ENCODE measurements around the gene SUGCT.

The SUGCT gene

GRCh38 chr7:40516376-40516775 lies 381.6 kb downstream of the SUGCT start:
- Histone ChIP-seq H4K20me1 (ENCODE audit: insufficient read depth, low read length, poor library complexity, severe bottlenecking) (no peaks in the 10 kb centered on the region), H3K4me3 (ENCODE audit: low read length, poor library complexity, severe bottlenecking) (no peak overlapping the region), H3F3A (ENCODE audit: low read depth) (no peaks in the 10 kb centered on the region), H3K27me3 (ENCODE audit: insufficient read depth, low read length, poor library complexity, severe bottlenecking) (no peaks in the 10 kb centered on the region), H3K79me2 (ENCODE audit: insufficient read depth, low read length) (no peaks in the 10 kb centered on the region), H3K36me3 (ENCODE audit: insufficient read depth, low read length) (no peaks in the 10 kb centered on the region), H3K9me3 (ENCODE audit: insufficient read depth, low read depth, low read length) (no peaks in the 10 kb centered on the region), H3K4me1 (ENCODE audit: insufficient read depth, low read length, poor library complexity, severe bottlenecking) (no peaks in the 10 kb centered on the region), H2AFZ (ENCODE audit: low read length) (no peak overlapping the region), H3K9ac (ENCODE audit: low read depth, low read length, poor library complexity, severe bottlenecking) (no peak overlapping the region), H3K4me2 (ENCODE audit: low read depth, low read length, poor library complexity, severe bottlenecking) (no peak overlapping the region), H3K9me2 (replicated peaks; ENCODE audit: low read depth, low read length) (no peaks in the 10 kb centered on the region)
- TF ChIP-seq CTCF (conservative IDR thresholded peaks at IDR 0.05; ENCODE audit: low read length) = no peak
- TF ChIP-seq EZH2phosphoT487 (IDR thresholded peaks at IDR 0.05; ENCODE audit: borderline replicate concordance) = no peak

- no peaks in the 10 kb centered on the region for H3K36me3 ChIP-seq (ENCODE audit: insufficient read depth, low read length)
- no peaks in the 10 kb centered on the region for H4K20me1 ChIP-seq (ENCODE audit: insufficient read depth, low read length, poor library complexity, severe bottlenecking)
- TF ChIP-seq EZH2phosphoT487 (IDR thresholded peaks at IDR 0.05; ENCODE audit: borderline replicate concordance) (no peak), CTCF (conservative IDR thresholded peaks at IDR 0.05; ENCODE audit: low read length) (no peak)
- H3K4me1 ChIP-seq (ENCODE audit: insufficient read depth, low read length, poor library complexity, severe bottlenecking) = no peaks in the 10 kb centered on the region
- no peaks in the 10 kb centered on the region for H3F3A ChIP-seq (ENCODE audit: low read depth)
- no peaks in the 10 kb centered on the region for H3K27me3 ChIP-seq (ENCODE audit: insufficient read depth, low read length, poor library complexity, severe bottlenecking)
- H3K9me2 ChIP-seq (replicated peaks; ENCODE audit: low read depth, low read length) = no peaks in the 10 kb centered on the region
- no peak overlapping the region for H2AFZ ChIP-seq (ENCODE audit: low read length)
- no peak overlapping the region for H3K4me2 ChIP-seq (ENCODE audit: low read depth, low read length, poor library complexity, severe bottlenecking)
- no peaks in the 10 kb centered on the region for H3K9me3 ChIP-seq (ENCODE audit: insufficient read depth, low read depth, low read length)
- H3K9ac ChIP-seq (ENCODE audit: low read depth, low read length, poor library complexity, severe bottlenecking) = no peak overlapping the region
- H3K4me3 ChIP-seq (ENCODE audit: low read length, poor library complexity, severe bottlenecking) = no peak overlapping the region
- H3K79me2 ChIP-seq (ENCODE audit: insufficient read depth, low read length) = no peaks in the 10 kb centered on the region
These were observed 384.2 kb downstream of the SUGCT start for GRCh38 chr7:40519009-40519408.

GRCh38 chr7:40520986-40521738 lies 386.4 kb downstream of the SUGCT start:
- Histone ChIP-seq H3K9me2 (replicated peaks; ENCODE audit: low read depth, low read length) (no peaks in the 10 kb centered on the region), H3K4me3 (ENCODE audit: low read length, poor library complexity, severe bottlenecking) (no peak overlapping the region), H3K9ac (ENCODE audit: low read depth, low read length, poor library complexity, severe bottlenecking) (no peak overlapping the region), H3K36me3 (ENCODE audit: insufficient read depth, low read length) (no peaks in the 10 kb centered on the region), H2AFZ (ENCODE audit: low read length) (no peak overlapping the region), H3F3A (ENCODE audit: low read depth) (no peaks in the 10 kb centered on the region), H3K27me3 (ENCODE audit: insufficient read depth, low read length, poor library complexity, severe bottlenecking) (no peaks in the 10 kb centered on the region), H3K79me2 (ENCODE audit: insufficient read depth, low read length) (no peaks in the 10 kb centered on the region), H4K20me1 (ENCODE audit: insufficient read depth, low read length, poor library complexity, severe bottlenecking) (no peaks in the 10 kb centered on the region), H3K9me3 (ENCODE audit: insufficient read depth, low read depth, low read length) (no peaks in the 10 kb centered on the region), H3K4me1 (ENCODE audit: insufficient read depth, low read length, poor library complexity, severe bottlenecking) (no peaks in the 10 kb centered on the region), H3K4me2 (ENCODE audit: low read depth, low read length, poor library complexity, severe bottlenecking) (no peak overlapping the region)
- TF ChIP-seq CTCF (conservative IDR thresholded peaks at IDR 0.05; ENCODE audit: low read length) (no peak), EZH2phosphoT487 (IDR thresholded peaks at IDR 0.05; ENCODE audit: borderline replicate concordance) (no peak)
